HepG2 (cell line): ENCODE data around the gene AADACL4. TPM values are rescaled to one million over a fixed set of nuclear protein-coding genes. Genes with fewer than 3 reads are reported as not detected.

Experiments
- CBX1 ChIP-seq: IDR thresholded peaks from one replicate; pipeline ENCODE4 v1.6.1; 2016; ENCODE audit warnings: antibody characterized with exemption, low read depth
- DMAP1 ChIP-seq: IDR thresholded peaks from 2 replicates; pipeline ENCODE4 v1.6.1; 2016
- HDAC6 ChIP-seq: fragments of 200-600 bp; sonication (generic); IDR thresholded peaks from 2 replicates; pipeline ENCODE4 v1.7.0; 2017; ENCODE audit warnings: mild to moderate bottlenecking, antibody characterized with exemption, low read length, low read depth
- NBN ChIP-seq: fragments of 450-650 bp; conservative IDR thresholded peaks from 2 replicates; pipeline ENCODE4 v1.6.1; 2017
- NFIC ChIP-seq: IDR thresholded peaks from 2 replicates; pipeline ENCODE4 v1.6.1; 2012; ENCODE audit warnings: mild to moderate bottlenecking, low read length, inconsistent platforms
- RBFOX2 ChIP-seq: fragments of 200-400 bp; formaldehyde crosslinking; IDR thresholded peaks from 2 replicates; pipeline ENCODE4 v1.6.1; 2017; ENCODE audit warnings: low read depth, mild to moderate bottlenecking, low read length
- TBL1XR1 ChIP-seq: fragments of 150-350 bp; IDR thresholded peaks from 2 replicates; pipeline ENCODE4 v1.6.1; 2014; ENCODE audit warnings: borderline replicate concordance, low read length; ENCODE audit not compliant: partially characterized antibody
- ZMYM2 ChIP-seq: sonication (generic); formaldehyde crosslinking; IDR thresholded peaks from 2 replicates; pipeline ENCODE4 v1.8.0; 2022; ENCODE audit warnings: mild to moderate bottlenecking, missing genetic modification reagents
- ZNF20 ChIP-seq: sonication (generic); formaldehyde crosslinking; IDR thresholded peaks from 2 replicates; pipeline ENCODE4 v1.4.0; 2020; ENCODE audit warnings: mild to moderate bottlenecking, moderate library complexity, missing genetic modification reagents
- ZNF468 ChIP-seq: sonication (generic); formaldehyde crosslinking; IDR thresholded peaks from 2 replicates; pipeline ENCODE4 v1.8.0; 2022; ENCODE audit warnings: mild to moderate bottlenecking, moderate library complexity, missing genetic modification reagents
- ZNF550 ChIP-seq: sonication (generic); formaldehyde crosslinking; IDR thresholded peaks from 2 replicates; pipeline ENCODE4 v1.4.0; 2020; ENCODE audit warnings: mild to moderate bottlenecking, missing genetic modification reagents, borderline replicate concordance
- ZNF644 ChIP-seq: IDR thresholded peaks from 2 replicates; pipeline ENCODE4 v1.6.1; 2016; ENCODE audit warnings: low read depth
- polyA plus RNA-seq, 8 experiments: library from polyadenylated mRNA; depleted of rRNA in 3 of 8; stranded (reverse) in 7 of 8; unstranded in 1 of 8; fragments of >200 nt; fragmentation: Illumina TruSeq in 4 of 8; extraction: Trizol in 4 of 8; gene quantifications; 2 replicates each; pipeline versions ENCODE4 v1.2.1 to v1.2.3, GENCODE V29; 2011 to 2016; ENCODE audit warnings: low read depth in 4 of 8, missing spikeins in 1 of 8, mixed read lengths in 1 of 8; ENCODE audit not compliant: insufficient read depth in 1 of 8
- total RNA-seq, 5 experiments: library from RNA; depleted of rRNA; stranded (reverse); fragments of >200 nt; fragmentation: Illumina TruSeq; extraction: Trizol; gene quantifications; 2 replicates each; pipeline ENCODE4 v1.2.3, GENCODE V29; 2016; ENCODE audit warnings: low read depth in 1 of 5
- TF ChIP-seq, protein P1 (sequence below): IDR thresholded peaks from 2 replicates; pipeline ENCODE4 v1.6.1; 2016; ENCODE audit warnings: mild to moderate bottlenecking
- TF ChIP-seq, protein P2 (sequence below): sonication (generic); formaldehyde crosslinking; IDR thresholded peaks from 2 replicates; pipeline ENCODE4 v1.4.0; 2020; ENCODE audit warnings: missing genetic modification reagents
- TF ChIP-seq, protein P3 (sequence below): sonication (generic); formaldehyde crosslinking; IDR thresholded peaks from 2 replicates; pipeline ENCODE4 v1.4.0; 2020; ENCODE audit warnings: low read depth, mild to moderate bottlenecking, missing genetic modification reagents
- TF ChIP-seq, protein P4 (sequence below): sonication (generic); formaldehyde crosslinking; IDR thresholded peaks from 2 replicates; pipeline ENCODE4 v1.9.0; 2021; ENCODE audit warnings: mild to moderate bottlenecking, missing genetic modification reagents
- TF ChIP-seq, protein P5 (sequence below): sonication (generic); formaldehyde crosslinking; IDR thresholded peaks from 2 replicates; pipeline ENCODE4 v1.5.0; 2020; ENCODE audit warnings: mild to moderate bottlenecking, missing genetic modification reagents

The AADACL4 gene
- total and polyA plus RNA-seq, 2 of the 13 experiments (the other 11 are each of a cell fraction or from before 2014, with no cell fraction given): not detected

DNA sequence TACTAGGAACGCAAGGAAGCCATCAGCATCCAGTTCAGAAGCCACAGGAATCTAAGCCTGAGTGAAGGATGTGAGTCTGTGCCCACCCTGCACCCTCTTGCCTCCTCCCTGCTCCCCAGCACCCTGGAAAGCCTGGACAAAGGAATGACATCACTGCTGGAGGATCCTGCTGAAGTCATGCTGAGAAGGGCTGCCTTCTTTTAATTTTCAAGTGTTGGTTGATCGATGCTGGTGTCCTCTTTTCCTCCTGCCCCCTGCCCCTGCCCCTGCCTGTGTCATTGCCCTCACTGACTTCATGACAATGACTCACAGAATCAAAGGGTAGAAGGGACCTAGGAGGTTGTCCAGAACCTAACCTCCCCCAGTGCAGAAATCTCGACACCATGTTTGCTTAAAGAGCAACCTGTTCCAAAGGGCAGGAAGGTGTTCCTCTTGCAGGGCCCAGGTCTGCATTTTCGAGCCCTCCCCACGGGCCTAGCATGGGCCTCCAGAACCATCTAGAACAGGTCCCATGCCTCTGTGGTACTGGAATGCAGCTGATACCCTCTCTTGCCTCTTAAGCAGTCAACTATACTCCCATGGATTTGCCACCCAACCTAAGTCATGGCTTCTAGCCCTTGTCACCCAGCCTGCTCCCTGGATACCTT, 35.5 kb upstream of the AADACL4 start (continued):
- TF ChIP-seq, protein P1, sequence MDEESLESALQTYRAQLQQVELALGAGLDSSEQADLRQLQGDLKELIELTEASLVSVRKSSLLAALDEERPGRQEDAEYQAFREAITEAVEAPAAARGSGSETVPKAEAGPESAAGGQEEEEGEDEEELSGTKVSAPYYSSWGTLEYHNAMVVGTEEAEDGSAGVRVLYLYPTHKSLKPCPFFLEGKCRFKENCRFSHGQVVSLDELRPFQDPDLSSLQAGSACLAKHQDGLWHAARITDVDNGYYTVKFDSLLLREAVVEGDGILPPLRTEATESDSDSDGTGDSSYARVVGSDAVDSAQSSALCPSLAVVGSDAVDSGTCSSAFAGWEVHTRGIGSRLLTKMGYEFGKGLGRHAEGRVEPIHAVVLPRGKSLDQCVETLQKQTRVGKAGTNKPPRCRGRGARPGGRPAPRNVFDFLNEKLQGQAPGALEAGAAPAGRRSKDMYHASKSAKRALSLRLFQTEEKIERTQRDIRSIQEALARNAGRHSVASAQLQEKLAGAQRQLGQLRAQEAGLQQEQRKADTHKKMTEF (CRISPR knock-in tag): no peak
- TF ChIP-seq ZNF468: no peak
- no peak for TF ChIP-seq ZNF20 (CRISPR knock-in tag)
- TF ChIP-seq ZNF644 (CRISPR knock-in tag): 0 out of 2 replicates have a peak, but pooled peaks have one; percentile 44
- TF ChIP-seq, protein P2, sequence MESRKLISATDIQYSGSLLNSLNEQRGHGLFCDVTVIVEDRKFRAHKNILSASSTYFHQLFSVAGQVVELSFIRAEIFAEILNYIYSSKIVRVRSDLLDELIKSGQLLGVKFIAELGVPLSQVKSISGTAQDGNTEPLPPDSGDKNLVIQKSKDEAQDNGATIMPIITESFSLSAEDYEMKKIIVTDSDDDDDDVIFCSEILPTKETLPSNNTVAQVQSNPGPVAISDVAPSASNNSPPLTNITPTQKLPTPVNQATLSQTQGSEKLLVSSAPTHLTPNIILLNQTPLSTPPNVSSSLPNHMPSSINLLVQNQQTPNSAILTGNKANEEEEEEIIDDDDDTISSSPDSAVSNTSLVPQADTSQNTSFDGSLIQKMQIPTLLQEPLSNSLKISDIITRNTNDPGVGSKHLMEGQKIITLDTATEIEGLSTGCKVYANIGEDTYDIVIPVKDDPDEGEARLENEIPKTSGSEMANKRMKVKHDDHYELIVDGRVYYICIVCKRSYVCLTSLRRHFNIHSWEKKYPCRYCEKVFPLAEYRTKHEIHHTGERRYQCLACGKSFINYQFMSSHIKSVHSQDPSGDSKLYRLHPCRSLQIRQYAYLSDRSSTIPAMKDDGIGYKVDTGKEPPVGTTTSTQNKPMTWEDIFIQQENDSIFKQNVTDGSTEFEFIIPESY (CRISPR knock-in tag): no peak
- no peak for TF ChIP-seq TBL1XR1
- no peak for TF ChIP-seq NBN
- peak; percentile 49; the same call in 1 of the 2 replicates for TF ChIP-seq NFIC
- TF ChIP-seq DMAP1: no peak
- TF ChIP-seq HDAC6: no peak
- TF ChIP-seq, protein P3, sequence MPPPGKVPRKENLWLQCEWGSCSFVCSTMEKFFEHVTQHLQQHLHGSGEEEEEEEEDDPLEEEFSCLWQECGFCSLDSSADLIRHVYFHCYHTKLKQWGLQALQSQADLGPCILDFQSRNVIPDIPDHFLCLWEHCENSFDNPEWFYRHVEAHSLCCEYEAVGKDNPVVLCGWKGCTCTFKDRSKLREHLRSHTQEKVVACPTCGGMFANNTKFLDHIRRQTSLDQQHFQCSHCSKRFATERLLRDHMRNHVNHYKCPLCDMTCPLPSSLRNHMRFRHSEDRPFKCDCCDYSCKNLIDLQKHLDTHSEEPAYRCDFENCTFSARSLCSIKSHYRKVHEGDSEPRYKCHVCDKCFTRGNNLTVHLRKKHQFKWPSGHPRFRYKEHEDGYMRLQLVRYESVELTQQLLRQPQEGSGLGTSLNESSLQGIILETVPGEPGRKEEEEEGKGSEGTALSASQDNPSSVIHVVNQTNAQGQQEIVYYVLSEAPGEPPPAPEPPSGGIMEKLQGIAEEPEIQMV: no peak
- TF ChIP-seq, protein P4, sequence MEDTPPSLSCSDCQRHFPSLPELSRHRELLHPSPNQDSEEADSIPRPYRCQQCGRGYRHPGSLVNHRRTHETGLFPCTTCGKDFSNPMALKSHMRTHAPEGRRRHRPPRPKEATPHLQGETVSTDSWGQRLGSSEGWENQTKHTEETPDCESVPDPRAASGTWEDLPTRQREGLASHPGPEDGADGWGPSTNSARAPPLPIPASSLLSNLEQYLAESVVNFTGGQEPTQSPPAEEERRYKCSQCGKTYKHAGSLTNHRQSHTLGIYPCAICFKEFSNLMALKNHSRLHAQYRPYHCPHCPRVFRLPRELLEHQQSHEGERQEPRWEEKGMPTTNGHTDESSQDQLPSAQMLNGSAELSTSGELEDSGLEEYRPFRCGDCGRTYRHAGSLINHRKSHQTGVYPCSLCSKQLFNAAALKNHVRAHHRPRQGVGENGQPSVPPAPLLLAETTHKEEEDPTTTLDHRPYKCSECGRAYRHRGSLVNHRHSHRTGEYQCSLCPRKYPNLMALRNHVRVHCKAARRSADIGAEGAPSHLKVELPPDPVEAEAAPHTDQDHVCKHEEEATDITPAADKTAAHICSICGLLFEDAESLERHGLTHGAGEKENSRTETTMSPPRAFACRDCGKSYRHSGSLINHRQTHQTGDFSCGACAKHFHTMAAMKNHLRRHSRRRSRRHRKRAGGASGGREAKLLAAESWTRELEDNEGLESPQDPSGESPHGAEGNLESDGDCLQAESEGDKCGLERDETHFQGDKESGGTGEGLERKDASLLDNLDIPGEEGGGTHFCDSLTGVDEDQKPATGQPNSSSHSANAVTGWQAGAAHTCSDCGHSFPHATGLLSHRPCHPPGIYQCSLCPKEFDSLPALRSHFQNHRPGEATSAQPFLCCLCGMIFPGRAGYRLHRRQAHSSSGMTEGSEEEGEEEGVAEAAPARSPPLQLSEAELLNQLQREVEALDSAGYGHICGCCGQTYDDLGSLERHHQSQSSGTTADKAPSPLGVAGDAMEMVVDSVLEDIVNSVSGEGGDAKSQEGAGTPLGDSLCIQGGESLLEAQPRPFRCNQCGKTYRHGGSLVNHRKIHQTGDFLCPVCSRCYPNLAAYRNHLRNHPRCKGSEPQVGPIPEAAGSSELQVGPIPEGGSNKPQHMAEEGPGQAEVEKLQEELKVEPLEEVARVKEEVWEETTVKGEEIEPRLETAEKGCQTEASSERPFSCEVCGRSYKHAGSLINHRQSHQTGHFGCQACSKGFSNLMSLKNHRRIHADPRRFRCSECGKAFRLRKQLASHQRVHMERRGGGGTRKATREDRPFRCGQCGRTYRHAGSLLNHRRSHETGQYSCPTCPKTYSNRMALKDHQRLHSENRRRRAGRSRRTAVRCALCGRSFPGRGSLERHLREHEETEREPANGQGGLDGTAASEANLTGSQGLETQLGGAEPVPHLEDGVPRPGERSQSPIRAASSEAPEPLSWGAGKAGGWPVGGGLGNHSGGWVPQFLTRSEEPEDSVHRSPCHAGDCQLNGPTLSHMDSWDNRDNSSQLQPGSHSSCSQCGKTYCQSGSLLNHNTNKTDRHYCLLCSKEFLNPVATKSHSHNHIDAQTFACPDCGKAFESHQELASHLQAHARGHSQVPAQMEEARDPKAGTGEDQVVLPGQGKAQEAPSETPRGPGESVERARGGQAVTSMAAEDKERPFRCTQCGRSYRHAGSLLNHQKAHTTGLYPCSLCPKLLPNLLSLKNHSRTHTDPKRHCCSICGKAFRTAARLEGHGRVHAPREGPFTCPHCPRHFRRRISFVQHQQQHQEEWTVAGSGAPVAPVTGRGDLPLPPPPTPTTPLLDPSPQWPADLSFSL (CRISPR knock-in tag): no peak
- no peak for TF ChIP-seq CBX1
- TF ChIP-seq ZMYM2 (CRISPR knock-in tag): peak; percentile 67; the same call in 1 of the 2 replicates
- TF ChIP-seq RBFOX2: peak; percentile 43
- TF ChIP-seq, protein P5, sequence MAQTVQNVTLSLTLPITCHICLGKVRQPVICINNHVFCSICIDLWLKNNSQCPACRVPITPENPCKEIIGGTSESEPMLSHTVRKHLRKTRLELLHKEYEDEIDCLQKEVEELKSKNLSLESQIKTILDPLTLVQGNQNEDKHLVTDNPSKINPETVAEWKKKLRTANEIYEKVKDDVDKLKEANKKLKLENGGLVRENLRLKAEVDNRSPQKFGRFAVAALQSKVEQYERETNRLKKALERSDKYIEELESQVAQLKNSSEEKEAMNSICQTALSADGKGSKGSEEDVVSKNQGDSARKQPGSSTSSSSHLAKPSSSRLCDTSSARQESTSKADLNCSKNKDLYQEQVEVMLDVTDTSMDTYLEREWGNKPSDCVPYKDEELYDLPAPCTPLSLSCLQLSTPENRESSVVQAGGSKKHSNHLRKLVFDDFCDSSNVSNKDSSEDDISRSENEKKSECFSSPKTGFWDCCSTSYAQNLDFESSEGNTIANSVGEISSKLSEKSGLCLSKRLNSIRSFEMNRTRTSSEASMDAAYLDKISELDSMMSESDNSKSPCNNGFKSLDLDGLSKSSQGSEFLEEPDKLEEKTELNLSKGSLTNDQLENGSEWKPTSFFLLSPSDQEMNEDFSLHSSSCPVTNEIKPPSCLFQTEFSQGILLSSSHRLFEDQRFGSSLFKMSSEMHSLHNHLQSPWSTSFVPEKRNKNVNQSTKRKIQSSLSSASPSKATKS (CRISPR knock-in tag): no peak
- TF ChIP-seq ZNF550 (CRISPR knock-in tag): no peak
